HG02763 (cell line): ENCODE results near the gene MYF5.

Source experiments
- ATAC-seq: cut with Tn5 transposase; IDR thresholded peaks from one replicate; pipeline ENCODE4 v1.9.1; 2021; ENCODE audit warnings: mild to moderate bottlenecking, moderate library complexity; ENCODE audit not compliant: unreplicated experiment

The MYF5 gene

GRCh38 chr12:80756875-80757274 lies 40.2 kb downstream of the MYF5 start:
- ATAC-seq, result peak; percentile 75

GRCh38 chr12:80761838-80762237 lies 45.1 kb downstream of the MYF5 start:
- ATAC-seq, result no peak

- no peak for ATAC-seq
These were observed 47.2 kb downstream of the MYF5 start for GRCh38 chr12:80763874-80764273.

- no peak for ATAC-seq
These were observed 49.5 kb downstream of the MYF5 start for GRCh38 chr12:80766210-80766609.

- peak; percentile 95 for ATAC-seq
These were observed 50.2 kb downstream of the MYF5 start for GRCh38 chr12:80766897-80767296.
